ENCODE data around the gene SLC25A1.

SLC25A1 gene

DNA sequence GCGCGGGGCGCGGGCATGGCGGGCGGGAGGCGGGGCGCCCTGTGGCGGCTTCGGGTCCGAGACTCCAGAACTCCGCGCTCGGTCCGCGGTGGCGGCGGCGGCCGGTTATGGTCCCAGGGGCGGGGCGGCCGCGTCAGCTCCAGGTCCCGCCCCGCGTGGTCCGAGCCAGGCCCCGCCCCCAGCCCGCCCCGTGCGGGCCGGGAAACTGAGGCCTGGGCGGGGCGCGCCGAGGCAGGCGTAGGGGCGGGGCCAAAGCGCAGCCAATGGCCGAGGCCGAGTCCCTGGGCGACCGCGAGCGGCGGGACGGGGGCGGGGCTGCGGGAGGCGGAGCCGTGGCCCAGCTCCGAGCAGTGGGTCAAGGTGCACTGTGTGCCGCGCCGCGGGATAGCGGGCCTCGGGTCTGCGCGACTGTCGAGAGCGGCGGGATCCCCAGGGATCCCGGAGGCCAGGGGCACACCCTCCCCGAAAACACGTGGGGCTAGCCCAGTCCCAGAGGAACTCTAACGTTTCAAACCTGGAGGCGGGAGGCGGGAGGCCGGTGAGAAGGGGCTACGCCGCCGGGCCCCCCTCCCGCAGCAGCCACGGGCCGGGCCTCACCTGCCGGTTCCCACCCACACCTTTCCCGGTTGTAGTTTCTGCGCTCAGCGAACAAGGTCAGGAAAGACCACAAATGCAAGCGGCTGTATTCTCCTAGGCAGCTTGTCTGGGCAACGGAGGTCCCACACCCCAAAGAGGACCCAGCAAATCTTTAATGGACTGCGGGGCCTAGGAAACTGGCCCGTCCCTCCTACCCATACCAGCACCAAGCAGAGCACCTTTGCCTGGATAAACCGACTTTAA lies at the start of gene SLC25A1:
Gene SLC25A1 (minus strand): TSS at position 80 of the 840 bp plus-strand sequence. CDS start 63 bp downstream, at position 17.
- DNase-seq (ENCODE audit: low read depth in 2 of 2): peak; percentile 84 to 90

DNA sequence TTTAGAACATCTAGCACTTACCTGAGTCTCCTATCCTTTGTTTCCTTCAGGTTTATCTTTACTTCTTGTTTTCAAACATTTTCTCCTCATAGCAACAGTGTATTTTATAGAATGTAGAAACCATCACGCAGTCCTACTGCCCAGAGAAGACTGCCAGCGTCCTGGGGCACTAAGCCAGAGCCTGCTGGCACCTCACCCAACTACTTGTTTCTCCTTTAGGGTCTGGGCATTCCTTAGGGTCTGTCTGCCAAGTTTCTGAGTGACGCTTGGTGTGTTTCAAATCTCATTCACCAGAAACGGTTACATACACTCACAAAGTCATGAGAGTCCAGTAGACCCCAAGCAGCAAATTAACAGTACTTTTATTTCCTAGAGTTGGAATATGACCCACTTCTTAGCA lies 49.6 kb upstream of the SLC25A1 start:
- DNase-seq (ENCODE audit: low read depth in 2 of 2): no peak

DNA sequence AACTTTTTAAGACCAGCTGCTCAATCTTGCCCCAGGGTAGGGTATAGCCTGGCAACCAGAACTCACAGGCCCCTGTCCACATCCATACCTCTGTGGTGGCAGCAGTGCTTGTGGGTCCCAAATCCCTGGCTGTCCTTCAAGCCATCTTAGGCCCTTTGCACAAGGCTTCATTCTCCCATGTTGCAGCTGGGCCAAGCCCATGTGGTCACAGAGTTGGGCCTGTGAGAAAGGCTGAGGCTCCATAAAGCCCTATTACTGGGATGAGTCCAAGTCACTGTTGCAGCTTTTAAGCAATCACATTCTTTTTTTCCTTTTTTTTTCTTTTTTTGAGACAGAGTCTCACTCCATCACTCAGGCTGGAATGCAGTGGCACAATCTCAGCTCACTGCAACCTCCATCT lies 47.9 kb upstream of the SLC25A1 start:
- no peak for DNase-seq (ENCODE audit: low read depth in 2 of 2)

DNA sequence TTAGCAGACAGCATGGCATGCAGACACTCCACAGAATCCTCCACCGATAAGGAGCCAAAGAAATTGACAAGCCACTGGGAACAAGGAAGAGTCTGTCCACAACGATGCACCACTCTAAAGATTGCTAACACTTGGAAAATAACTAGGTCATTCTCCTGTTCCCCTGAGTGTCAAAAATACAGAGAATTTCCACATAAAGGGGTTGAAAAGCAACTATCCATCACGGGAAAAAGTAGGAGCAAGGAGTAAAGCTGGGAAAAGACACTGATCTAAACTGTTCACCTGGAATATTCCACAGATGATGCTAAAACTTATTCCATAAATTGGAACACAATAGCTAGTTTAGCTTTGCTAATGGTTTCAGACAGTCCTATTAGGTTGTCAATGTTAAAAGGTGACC lies 47.0 kb upstream of the SLC25A1 start:
- no peak for DNase-seq (ENCODE audit: low read depth in 2 of 2)

DNA sequence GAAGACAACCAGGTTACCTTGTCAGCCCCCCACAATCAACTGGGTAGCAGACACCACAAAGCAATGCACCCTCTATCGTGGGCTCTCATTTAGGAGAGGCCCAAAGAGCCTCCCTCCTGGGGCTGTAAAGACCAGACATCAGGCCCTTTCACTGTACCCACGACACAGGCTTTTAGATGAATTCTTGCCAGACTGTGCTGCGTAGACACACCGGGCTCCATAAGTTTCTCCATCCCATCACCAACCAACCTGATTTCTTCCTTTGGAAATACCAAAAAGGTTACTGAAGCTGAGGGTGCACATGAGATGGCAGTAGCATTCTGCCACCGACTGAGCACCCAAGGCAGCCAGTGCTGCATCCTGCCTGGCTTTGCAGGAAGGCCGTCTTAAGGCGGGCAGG lies 46.4 kb upstream of the SLC25A1 start:
- DNase-seq (ENCODE audit: low read depth in 2 of 2): no peak

DNA sequence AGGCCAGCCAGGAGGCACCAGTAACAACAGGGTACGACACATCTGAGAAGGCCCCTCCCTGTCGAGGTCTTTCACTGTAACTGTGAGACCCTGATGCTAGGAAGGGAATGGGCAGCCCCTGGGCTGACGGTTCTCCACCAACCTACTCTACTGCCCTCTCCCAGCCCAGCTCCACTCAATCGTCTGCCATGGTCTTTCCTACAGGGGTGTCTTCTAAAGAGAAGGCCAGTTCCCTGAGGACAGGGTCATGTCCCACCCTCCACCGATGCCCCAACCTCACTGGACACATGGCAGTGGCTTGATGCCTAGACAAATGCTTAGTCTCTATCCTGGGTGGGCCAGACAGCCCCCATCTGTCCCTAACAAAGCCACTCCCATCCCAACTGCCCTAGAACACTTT lies 46.0 kb upstream of the SLC25A1 start:
- no peak for DNase-seq (ENCODE audit: low read depth in 2 of 2)

DNA sequence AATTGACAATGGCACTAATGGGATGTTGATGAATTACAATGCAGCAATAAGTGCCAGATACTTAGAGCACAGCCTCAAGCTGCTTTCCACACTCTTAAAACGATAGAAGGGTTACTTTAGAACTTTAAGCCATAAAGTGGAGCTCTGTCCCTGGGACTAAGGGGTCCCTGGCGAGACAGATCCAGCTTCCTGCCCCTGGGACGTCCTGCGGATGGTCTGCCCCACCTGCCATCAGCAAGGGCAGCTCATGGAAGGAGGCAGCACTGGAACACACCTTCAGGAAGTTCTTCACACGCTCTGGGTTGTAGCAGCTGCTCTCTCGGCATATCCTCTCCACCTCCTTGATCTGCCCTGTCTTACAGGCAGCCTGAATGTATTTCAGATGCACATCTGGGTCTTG lies 45.1 kb upstream of the SLC25A1 start:
- no peak for DNase-seq (ENCODE audit: low read depth in 2 of 2)

DNA sequence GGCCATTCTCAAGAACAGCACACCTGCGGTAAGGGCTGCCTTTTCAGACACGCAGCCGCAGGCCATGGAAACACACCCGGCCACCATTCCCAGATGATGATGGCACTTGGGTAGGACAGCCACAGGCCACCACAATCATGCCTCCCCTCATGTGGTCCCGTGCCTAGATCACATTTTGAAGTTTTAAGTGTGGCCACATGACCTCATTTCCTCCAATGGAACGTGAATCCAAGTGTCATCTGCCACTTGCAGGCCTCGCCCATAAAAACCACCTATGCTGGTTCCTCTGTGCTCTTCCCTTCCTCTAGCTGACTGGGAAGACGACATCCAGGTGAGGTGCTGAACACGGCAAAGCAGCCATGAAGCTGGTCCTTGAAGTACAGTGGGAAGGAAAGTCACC lies 44.6 kb upstream of the SLC25A1 start:
- DNase-seq (ENCODE audit: low read depth in 2 of 2): no peak

DNA sequence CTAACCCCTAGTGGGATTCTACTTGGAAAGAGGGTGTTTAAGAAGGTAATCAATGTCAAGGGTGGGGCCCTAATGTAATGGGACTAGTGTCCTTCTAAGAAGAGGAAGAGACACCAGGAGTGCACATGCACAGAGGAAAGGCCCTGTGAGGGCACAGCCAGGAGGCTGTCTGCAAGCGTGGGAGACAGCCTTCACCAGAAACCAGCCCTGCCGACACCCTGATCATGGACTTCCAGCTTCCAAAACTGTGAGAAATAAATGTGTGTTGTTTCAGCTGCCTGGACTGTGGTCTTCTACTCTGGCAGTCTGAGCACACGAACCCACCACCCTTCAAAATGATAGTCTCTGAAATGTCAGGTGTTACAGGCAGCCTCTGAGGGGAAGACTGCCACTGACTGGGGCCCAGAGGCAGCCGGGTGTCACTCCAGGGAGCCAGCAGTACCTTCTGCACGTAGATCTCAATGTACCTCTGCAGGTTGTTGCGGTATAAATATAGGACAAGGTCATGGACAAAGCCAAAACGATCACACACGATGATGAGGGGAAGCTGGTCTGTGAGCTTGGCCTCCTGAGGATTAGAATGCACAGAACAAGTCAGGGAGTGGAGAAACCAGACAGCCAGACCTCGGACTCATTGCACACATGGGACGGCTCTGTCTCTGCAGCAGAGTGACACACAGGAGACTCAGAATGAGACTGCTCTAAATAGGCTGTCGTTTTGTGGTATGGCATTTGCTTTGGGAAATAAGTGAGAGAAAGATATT lies 43.9 kb upstream of the SLC25A1 start:
- no peak for DNase-seq (ENCODE audit: low read depth in 2 of 2)

DNA sequence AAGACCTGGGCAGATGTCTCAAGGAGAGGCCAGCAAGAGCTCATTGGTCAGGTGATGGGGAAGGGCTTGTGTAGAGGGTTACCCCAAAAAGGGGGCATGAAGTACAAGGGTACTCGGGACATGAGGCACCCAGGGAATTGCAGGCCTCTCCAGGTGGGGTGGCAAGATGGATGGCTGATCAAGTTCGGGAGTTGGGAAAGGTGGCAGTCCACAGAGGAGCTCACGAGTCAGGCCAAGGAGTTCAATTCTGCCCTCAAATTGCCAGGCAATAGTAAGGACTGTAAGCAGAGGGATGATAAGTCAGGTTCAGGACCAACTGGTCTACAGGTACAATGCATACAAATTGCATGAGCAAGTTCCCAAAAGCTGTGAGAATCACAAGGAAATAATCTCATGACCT lies 42.3 kb upstream of the SLC25A1 start:
- DNase-seq (ENCODE audit: low read depth in 2 of 2): no peak

DNA sequence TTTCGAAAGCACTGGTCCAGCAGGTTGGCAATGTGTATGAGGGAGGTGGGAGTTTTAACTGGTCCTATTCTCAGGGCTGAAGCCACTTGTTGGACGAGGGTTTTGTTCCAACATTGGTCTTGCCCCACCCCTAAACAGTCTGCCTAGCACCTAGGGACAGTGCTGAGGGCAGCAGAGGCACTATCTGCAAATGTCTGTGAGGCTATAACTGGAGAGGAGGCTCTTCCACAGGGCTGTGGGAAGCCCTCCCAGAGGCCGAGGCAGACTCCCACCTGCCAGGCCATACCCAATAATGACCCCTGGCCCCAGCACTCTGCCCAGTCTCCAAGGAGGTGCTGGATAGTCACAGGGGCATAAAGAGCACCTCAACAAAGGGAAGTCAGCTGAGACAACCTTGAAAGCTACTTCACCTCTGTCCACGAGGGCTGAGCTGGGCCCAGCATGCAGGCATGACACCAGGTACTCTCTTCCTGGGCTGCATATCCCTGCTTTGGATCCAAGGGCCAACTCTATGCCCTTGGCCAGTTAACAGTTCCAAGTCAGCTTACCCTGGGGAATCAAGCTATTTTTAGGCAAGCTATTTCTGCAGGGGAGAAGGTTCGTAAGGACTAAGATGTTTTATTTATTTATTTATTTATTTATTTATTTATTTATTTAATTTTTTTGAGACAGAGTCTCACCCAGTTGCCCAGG lies 40.2 kb upstream of the SLC25A1 start:
- DNase-seq (ENCODE audit: low read depth in 2 of 2): no peak

DNA sequence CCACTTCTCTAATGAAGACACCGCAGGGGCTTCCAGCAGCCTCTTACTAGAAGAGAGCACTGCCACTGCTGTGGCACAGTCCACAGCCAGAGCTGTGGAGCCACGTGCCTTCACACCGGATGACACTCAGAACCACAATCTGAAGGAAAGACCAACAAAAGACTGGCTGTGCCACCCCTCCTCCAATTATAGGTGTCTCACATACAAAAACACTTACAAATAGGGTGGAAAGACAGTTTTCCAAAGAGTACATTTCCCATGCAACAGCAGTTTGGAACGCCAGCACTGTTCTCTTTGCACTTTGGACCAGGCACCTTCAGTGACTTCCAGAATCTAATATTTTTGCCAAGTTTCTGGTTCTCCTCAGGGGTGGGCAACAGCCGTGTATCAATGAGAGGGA lies 38.0 kb upstream of the SLC25A1 start:
- DNase-seq (ENCODE audit: low read depth in 2 of 2): no peak

DNA sequence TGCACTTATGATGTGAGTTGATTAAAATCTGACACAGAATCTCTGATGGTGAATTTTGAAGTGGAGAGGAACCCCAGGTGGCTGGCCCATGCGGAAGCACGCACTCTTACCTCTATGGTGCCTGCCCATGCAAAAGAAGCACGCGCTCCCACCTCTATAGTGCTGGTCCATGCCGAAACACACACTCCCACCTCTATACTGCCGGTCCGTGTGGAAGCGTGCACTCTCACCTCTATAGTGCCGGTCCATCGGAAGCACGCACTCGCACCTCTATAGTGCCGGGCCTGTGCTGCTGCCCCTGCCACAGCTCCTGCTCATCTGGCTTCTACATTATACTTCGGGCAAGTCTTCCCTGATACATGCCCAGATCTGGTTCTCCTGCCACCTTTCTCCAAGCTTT lies 36.8 kb upstream of the SLC25A1 start:
- DNase-seq (ENCODE audit: low read depth in 2 of 2): no peak

DNA sequence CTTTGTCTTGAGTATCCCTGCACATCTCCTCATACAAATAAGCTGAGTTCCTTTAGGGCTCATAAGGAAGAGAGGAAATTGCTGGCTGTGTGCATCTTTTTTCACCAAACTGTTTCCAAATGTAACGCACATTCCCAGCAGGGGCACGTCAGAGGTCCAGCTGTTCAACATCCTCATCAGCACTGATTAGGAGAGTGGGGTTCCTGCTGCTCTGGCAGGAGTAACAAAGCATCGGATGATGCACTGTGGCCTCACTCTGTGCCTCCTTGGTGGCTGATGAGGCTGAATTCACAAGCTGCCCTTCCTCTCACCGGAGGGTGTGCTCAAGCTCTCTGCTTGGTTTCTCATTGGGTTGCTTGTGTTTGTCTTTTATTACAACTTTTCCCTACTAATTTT lies 35.5 kb upstream of the SLC25A1 start:
- no peak for DNase-seq (ENCODE audit: low read depth in 2 of 2)

DNA sequence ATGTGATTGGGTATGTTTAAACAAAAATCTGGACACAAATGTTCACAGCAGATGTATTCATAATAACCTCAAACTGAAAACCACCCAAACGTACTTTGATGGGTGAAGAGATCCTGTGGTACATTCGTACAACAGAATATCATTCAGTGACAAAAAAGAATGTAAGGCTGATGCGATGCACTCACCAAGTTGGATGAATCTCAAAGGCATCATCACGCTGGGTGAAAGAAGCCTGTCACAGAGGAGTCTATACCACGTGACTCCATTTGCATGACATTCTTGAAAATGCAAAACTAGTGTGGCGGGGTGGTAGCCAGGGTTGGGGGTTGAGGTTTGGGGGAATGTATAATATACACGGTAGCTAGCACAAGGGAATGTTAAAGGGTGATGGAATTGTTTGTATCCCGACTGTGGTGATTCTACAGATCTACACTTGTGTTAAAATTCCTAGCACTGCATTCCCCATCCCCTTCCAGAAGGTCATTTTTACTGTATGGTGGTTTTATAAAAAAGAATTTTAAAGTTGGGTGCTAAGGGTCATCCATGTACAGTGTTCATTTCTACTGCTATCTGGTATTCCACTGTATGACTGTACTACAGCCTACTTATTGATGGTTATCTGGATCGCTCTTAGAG lies 35.0 kb upstream of the SLC25A1 start:
- no peak for DNase-seq (ENCODE audit: low read depth in 2 of 2)

DNA sequence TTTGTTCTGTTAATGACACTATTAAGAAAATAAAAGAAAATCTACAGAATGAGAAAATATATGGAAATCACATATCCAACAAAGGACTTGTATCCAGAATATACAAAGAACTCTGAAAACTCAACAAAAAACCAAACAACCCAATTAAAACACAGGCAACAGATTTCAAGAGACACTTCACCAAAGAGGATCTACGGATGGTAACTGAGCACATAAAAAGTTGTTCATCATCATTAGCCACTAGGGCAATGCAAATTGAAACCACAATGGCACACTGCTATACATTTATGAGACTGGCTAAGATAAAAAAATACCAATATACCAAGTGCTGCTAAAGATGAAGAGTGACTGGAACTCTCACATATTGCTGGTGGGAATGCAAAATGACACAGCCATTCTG lies 34.5 kb upstream of the SLC25A1 start:
- DNase-seq (ENCODE audit: low read depth in 2 of 2): no peak

DNA sequence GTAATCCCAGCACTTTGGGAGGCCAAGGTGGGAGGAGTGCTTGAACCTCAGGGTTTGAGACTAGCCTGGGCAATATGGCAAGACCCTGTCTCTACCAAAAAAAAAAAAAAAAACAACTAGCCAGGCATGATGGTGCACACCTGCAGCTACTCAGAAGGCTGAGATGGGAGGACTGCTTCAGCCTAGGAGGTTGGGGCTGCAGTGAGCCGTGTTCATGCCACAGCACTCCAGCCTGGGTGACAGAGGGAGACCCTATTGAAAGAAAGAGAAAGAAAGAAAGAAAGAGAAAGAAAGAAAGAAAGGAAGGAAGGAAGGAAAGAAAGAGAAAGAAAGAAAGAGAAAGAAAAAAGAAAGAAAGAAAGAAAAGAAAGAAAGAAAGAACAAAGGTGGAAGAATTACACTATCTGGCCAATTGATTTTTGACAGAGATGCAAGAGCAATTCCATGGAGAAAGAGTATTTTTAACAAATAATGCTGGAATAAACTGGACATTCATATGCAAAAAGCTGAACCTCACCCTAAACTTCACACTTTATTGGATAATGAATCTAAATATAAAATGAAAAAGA lies 33.9 kb upstream of the SLC25A1 start:
- no peak for DNase-seq (ENCODE audit: low read depth in 2 of 2)

DNA sequence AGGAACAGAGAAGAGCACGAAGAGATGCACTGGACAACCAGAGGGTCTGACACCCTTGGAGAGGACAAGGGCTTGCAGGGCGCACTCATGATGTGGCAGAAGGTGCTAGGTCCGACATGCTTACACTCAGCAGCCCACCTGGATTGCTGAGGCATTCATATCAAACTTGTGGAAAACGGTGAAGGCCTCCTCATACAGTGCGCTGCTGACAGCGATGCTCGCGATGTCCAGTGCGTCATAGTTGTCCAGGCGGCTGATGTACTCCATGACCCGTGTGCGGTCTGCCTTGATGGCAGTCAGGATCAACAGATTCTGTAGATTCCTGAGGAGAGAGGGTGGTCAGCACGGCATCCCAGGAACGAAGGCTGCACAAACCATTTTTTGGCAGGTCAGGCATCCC lies 31.7 kb upstream of the SLC25A1 start:
- no peak for DNase-seq (ENCODE audit: low read depth in 2 of 2)

DNA sequence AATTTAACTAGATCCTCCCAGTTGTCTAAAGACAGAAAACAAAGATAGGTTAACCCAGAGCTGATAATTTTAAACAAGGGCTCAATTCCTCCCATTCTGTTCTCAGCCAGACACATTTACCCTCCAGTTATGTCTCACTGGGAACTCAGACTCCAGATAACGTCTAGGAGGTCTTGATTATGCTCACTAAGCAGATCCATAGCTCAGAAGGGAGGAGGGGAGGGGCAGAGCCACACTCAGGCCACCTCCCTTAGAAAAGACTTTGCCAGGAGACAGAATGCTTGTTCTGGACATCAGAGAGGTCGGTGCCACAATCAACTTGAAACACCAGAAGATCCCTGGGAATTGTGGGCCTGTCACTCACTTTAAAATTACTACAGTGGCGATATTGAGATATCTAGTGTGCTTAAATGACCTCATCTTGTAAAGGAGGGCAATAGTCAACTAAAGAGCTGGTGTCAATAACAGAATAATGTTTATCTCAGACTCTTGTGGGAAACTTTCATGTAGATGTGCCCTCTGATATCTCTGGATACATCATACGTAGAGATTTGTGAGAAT lies 29.8 kb upstream of the SLC25A1 start:
- DNase-seq (ENCODE audit: low read depth in 2 of 2): no peak

DNA sequence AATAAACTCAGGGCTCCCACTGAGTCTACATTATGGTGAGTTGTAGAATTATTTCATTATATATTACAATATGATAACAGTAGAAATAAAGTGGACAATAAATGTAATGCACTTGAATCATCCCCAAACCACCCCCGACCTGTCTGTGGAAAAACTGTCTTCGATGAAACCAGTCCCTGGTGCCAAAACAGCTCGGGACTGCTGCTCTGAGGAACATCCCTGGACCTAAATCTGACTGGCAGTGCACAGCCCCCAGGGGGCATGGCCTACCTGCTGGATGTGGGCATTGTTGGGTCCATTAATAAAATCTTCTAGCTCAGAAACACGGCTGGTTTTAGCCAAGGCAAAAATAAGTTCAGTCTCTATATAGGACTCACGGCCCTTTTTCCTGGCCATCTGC lies 29.3 kb upstream of the SLC25A1 start:
- no peak for DNase-seq (ENCODE audit: low read depth in 2 of 2)

DNA sequence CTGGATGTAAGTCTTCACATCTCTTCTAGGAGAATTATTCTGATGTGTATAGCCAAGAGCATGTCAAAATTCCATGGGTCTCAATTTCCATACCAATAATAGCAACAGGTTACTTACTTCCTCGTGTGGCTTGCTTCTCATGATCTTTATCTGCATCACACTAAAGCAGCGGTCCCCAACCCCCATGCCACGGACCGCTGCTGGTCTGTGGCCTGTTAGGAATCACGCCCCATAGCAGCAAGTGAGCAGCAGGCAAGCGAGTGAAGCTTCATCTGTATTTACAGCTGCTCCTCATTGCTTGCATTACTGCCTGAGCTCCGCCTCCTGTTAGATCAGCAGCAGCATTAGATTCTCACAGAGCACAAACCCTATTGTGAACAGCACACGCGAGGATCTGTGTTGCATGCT lies 28.9 kb upstream of the SLC25A1 start:
- DNase-seq (ENCODE audit: low read depth in 2 of 2): no peak

DNA sequence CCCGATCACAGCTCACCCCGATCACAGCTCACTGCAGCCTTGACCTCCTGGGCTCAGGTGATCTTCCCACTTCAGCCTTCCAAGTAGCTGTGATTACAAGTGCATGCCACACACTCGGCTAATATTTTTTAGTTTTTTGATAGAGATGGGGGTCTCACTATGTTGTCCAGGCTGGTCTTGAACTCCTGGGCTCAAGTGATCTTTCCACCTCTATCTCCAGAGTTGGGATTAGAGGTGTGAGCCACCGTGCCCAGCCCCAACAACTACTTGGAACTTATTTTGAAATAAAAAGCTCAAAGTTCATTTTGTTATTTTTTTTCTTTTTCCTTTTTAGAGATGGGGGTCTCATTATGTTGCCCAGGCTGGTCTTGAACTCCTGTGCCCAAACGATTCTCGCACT lies 27.8 kb upstream of the SLC25A1 start:
- no peak for DNase-seq (ENCODE audit: low read depth in 2 of 2)

Data from stimulated activated CD4-positive, alpha-beta T cell treated with anti-CD3 and anti-CD28 coated beads, Interleukin-4, amount 100 ng/mL, for 48 hours (primary cell).